A549 (cell line): Measurements from ENCODE around the gene CD109. TPM values are rescaled to one million over a fixed set of nuclear protein-coding genes. Genes with fewer than 3 reads are reported as not detected.

ENCODE experiments used
- ATAC-seq, 2 experiments: fragments of 200-7000 bp in 1 of 2; fragments of >200 bp in 1 of 2; cut with Nextera tagmentation in 1 of 2; cut with Tn5 transposase in 1 of 2; 3 replicates each; pipeline versions ENCODE4 v1.8.0 to v1.9.1; 2018 to 2020; ENCODE audit warnings: mild to moderate bottlenecking in 1 of 2, moderate library complexity in 1 of 2
- CTCF ChIA-PET: fragments of 300-600 bp; sonication (Branson Sonifier 250); formaldehyde crosslinking; extraction: SDS; loops from one replicate; lab custom pipeline; 2021; ENCODE audit warnings: antibody characterized with exemption, inconsistent platforms; lab: Yijun Ruan, JAX
- POLR2A ChIA-PET: fragments of 350-600 bp; formaldehyde crosslinking; extraction: SDS; loops from one replicate; lab custom pipeline; 2021; ENCODE audit warnings: antibody characterized with exemption, inconsistent platforms; lab: Yijun Ruan, JAX
- DNase-seq, 2 experiments: peaks; one replicate each; pipeline versions ENCODE4 v3.0.0 to v3.0.0-alpha.2; 2011 to 2016; ENCODE audit warnings: low read depth in 1 of 2, low spot score in 1 of 2
- FAIRE-seq: peaks from 2 replicates; lab custom pipeline; 2011; peaks lifted over from hg19 to GRCh38; lab: Jason Lieb, UNC
- H3K27ac ChIP-seq, 2 experiments: fragments of >200 bp; sonication (Bioruptor Twin); formaldehyde crosslinking; 3 replicates each; pipeline ENCODE4 v1.5.1; 2016 to 2017
- H3K4me1 ChIP-seq: fragments of >200 bp; sonication (Bioruptor Twin); formaldehyde crosslinking; 3 replicates; pipeline ENCODE4 v1.6.1; 2016
- H3K4me2 ChIP-seq: fragments of >200 bp; sonication (Bioruptor Twin); formaldehyde crosslinking; 3 replicates; pipeline ENCODE4 v1.6.1; 2016
- H3K4me3 ChIP-seq: fragments of >200 bp; sonication (Bioruptor Twin); formaldehyde crosslinking; 3 replicates; pipeline ENCODE4 v1.5.1; 2016
- H3K9me3 ChIP-seq: fragments of >200 bp; sonication (Bioruptor Twin); formaldehyde crosslinking; 3 replicates; pipeline ENCODE4 v1.6.1; 2016
- BCL3 ChIP-seq: fragments of >200 bp; sonication (Bioruptor Twin); formaldehyde crosslinking; IDR thresholded peaks from 3 replicates; pipeline ENCODE4 v1.6.1; 2016
- BHLHE40 ChIP-seq: IDR thresholded peaks from 2 replicates; pipeline ENCODE4 v1.6.1; 2012; ENCODE audit warnings: low read depth, low read length, inconsistent platforms
- EHF ChIP-seq: fragments of 250-450 bp; sonication (Bioruptor Pico); IDR thresholded peaks from 2 replicates; pipeline ENCODE4 v1.5.0; 2020; ENCODE audit warnings: mild to moderate bottlenecking
- ESRRA ChIP-seq: fragments of 150-350 bp; IDR thresholded peaks from 2 replicates; pipeline ENCODE4 v1.6.1; 2014; ENCODE audit warnings: mild to moderate bottlenecking, low read length, borderline replicate concordance
- FOSB ChIP-seq: fragments of 250-450 bp; sonication (Bioruptor Pico); IDR thresholded peaks from 2 replicates; pipeline ENCODE4 v1.5.0; 2020; ENCODE audit warnings: mild to moderate bottlenecking, moderate library complexity
- HDAC2 ChIP-seq: fragments of 200-600 bp; sonication (generic); IDR thresholded peaks from 2 replicates; pipeline ENCODE4 v1.6.1; 2016
- HEYL ChIP-seq: fragments of 250-450 bp; sonication (Bioruptor Pico); IDR thresholded peaks from 2 replicates; pipeline ENCODE4 v1.8.0; 2021; ENCODE audit warnings: mild to moderate bottlenecking, moderate library complexity
- HOXA7 ChIP-seq: fragments of 250-450 bp; sonication (Bioruptor Pico); IDR thresholded peaks from 2 replicates; pipeline ENCODE4 v1.5.0; 2020; ENCODE audit warnings: mild to moderate bottlenecking, moderate library complexity
- HOXB13 ChIP-seq: fragments of 250-450 bp; sonication (Bioruptor Pico); IDR thresholded peaks from 2 replicates; pipeline ENCODE4 v1.5.0; 2020; ENCODE audit warnings: low read depth, mild to moderate bottlenecking, moderate library complexity
- HOXB5 ChIP-seq: fragments of 250-450 bp; sonication (Bioruptor Pico); IDR thresholded peaks from 2 replicates; pipeline ENCODE4 v1.5.0; 2020; ENCODE audit warnings: mild to moderate bottlenecking, moderate library complexity
- JUNB ChIP-seq: fragments of >200 bp; sonication (Bioruptor Twin); formaldehyde crosslinking; IDR thresholded peaks from 2 replicates; pipeline ENCODE4 v1.6.1; 2016
- KDM5A ChIP-seq: fragments of 200-600 bp; sonication (generic); IDR thresholded peaks from 2 replicates; pipeline ENCODE4 v1.6.1; 2016; ENCODE audit warnings: antibody characterized with exemption, mild to moderate bottlenecking
- MYC ChIP-seq: IDR thresholded peaks from 2 replicates; pipeline ENCODE4 v1.6.1; 2012; ENCODE audit warnings: mild to moderate bottlenecking, inconsistent platforms, low read length, improper control_type of control experiment, borderline replicate concordance
- NFE2L2 ChIP-seq: fragments of 150-350 bp; conservative IDR thresholded peaks from 2 replicates; pipeline ENCODE4 v1.6.1; 2014; ENCODE audit warnings: low read length
- PBX3 ChIP-seq: IDR thresholded peaks from 2 replicates; pipeline ENCODE4 v1.6.1; 2012
- RARB ChIP-seq: fragments of 250-450 bp; sonication (Bioruptor Pico); IDR thresholded peaks from 2 replicates; pipeline ENCODE4 v1.8.0; 2021; ENCODE audit warnings: mild to moderate bottlenecking, moderate library complexity
- REST ChIP-seq: fragments of 200-600 bp; sonication (generic); IDR thresholded peaks from 2 replicates; pipeline ENCODE4 v1.6.1; 2016; ENCODE audit warnings: antibody characterized with exemption, mild to moderate bottlenecking, moderate library complexity
- TFCP2L1 ChIP-seq: fragments of 250-450 bp; sonication (Bioruptor Pico); IDR thresholded peaks from 2 replicates; pipeline ENCODE4 v1.5.0; 2021; ENCODE audit warnings: mild to moderate bottlenecking
- TP53 ChIP-seq: fragments of 250-450 bp; sonication (Bioruptor Pico); IDR thresholded peaks from 2 replicates; pipeline ENCODE4 v1.5.0; 2021; ENCODE audit warnings: mild to moderate bottlenecking, moderate library complexity
- ZFP36 ChIP-seq: fragments of 450-650 bp; IDR thresholded peaks from 2 replicates; pipeline ENCODE4 v1.6.1; 2014; ENCODE audit warnings: borderline replicate concordance; ENCODE audit not compliant: partially characterized antibody
- ZNF302 ChIP-seq: fragments of 250-450 bp; sonication (Bioruptor Pico); IDR thresholded peaks from 2 replicates; pipeline ENCODE4 v1.9.0; 2021; ENCODE audit warnings: inconsistent platforms, mild to moderate bottlenecking, moderate library complexity
- WGBS: methylation state at CpG from one replicate; pipeline ENCODE4 v1.1.6; 2017; ENCODE audit errors: missing lambda C conversion rate; 5-methylcytosine and 5-hydroxymethylcytosine counted together
- polyA plus RNA-seq, 4 experiments: library from polyadenylated mRNA; depleted of rRNA in 3 of 4; stranded (reverse); fragments of >200 nt; fragmentation: RNase III in 1 of 4; extraction: RNeasy Plus Mini Kit Qiagen cat#74134 plus additional on column Dnase treatment in 1 of 4; gene quantifications; 2 replicates in 3 of 4; 3 replicates in 1 of 4; pipeline ENCODE4 v1.2.3, GENCODE V29; 2011 to 2017
- TF ChIP-seq, protein P1 (sequence below): fragments of 250-450 bp; sonication (Bioruptor Pico); IDR thresholded peaks from 2 replicates; pipeline ENCODE4 v1.5.0; 2020; ENCODE audit warnings: low read depth, mild to moderate bottlenecking, moderate library complexity
- TF ChIP-seq, protein P2 (sequence below): fragments of 450-650 bp; IDR thresholded peaks from 2 replicates; pipeline ENCODE4 v1.6.1; 2014; ENCODE audit warnings: antibody characterized with exemption

Gene CD109
- polyA plus RNA-seq, 2 of the 4 experiments (the other 2 are of a cell fraction): 18.3 to 56.7 TPM

- no peak for TF ChIP-seq EHF
- TF ChIP-seq, protein P1, sequence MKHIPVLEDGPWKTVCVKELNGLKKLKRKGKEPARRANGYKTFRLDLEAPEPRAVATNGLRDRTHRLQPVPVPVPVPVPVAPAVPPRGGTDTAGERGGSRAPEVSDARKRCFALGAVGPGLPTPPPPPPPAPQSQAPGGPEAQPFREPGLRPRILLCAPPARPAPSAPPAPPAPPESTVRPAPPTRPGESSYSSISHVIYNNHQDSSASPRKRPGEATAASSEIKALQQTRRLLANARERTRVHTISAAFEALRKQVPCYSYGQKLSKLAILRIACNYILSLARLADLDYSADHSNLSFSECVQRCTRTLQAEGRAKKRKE (CRISPR knock-in tag): no peak
- no peak for TF ChIP-seq HEYL (CRISPR knock-in tag)
- no peak for TF ChIP-seq BHLHE40
- no peak for TF ChIP-seq HOXB5 (CRISPR knock-in tag)
- TF ChIP-seq BCL3: no peak
- TF ChIP-seq REST: no peak
- no peak for TF ChIP-seq HOXA7
- TF ChIP-seq TP53 (CRISPR knock-in tag): no peak
- TF ChIP-seq, protein P2, sequence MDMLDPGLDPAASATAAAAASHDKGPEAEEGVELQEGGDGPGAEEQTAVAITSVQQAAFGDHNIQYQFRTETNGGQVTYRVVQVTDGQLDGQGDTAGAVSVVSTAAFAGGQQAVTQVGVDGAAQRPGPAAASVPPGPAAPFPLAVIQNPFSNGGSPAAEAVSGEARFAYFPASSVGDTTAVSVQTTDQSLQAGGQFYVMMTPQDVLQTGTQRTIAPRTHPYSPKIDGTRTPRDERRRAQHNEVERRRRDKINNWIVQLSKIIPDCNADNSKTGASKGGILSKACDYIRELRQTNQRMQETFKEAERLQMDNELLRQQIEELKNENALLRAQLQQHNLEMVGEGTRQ: no peak
- TF ChIP-seq NFE2L2: no peak
- no peak for TF ChIP-seq HOXB13 (CRISPR knock-in tag)
- TF ChIP-seq KDM5A: no peak
- no peak for TF ChIP-seq ESRRA
Observed at GRCh38 chr6:73782911-73783310, 86.9 kb downstream of the CD109 start.

GRCh38 chr6:73784726-73785505 is 88.9 kb downstream of the CD109 start:
- ATAC-seq: no peak
- CTCF ChIA-PET: interaction anchor here (0.8 to 1.1 kb wide), 3 partner anchors 18 to 26 kb away, joined by 3 to 4 read pairs (median 3); no protein-coding TSS in a partner anchor
- POLR2A ChIA-PET: no interaction called here
- DNase-seq: no peak
- H3K4me3 ChIP-seq: no peak overlapping the region
- H3K9me3 ChIP-seq: no peaks in the 10 kb centered on the region
- TF ChIP-seq RARB (CRISPR knock-in tag) (no peak), PBX3 (no peak), JUNB (no peak), EHF (no peak), TP53 (CRISPR knock-in tag) (no peak), FOSB (CRISPR knock-in tag) (no peak), MYC (no peak), ZFP36 (no peak), ZNF302 (CRISPR knock-in tag) (no peak), HDAC2 (no peak), NFE2L2 (no peak), TFCP2L1 (no peak)
- TF ChIP-seq, protein P1 (CRISPR knock-in tag): no peak
- no peak overlapping the region for H3K27ac ChIP-seq
- WGBS: 94% methylated on average over 3 of the region's 3 CpGs
- no peak for FAIRE-seq
- no peaks in the 10 kb centered on the region for H3K4me1 ChIP-seq
- no peak overlapping the region for H3K4me2 ChIP-seq

More at GRCh38 chr6:73782911-73783310, 86.9 kb downstream of the CD109 start:
- Histone ChIP-seq H3K27ac (no peak overlapping the region), H3K9me3 (no peaks in the 10 kb centered on the region), H3K4me3 (no peak overlapping the region), H3K4me1 (no peaks in the 10 kb centered on the region), H3K4me2 (no peak overlapping the region)
- no peak for ATAC-seq
- ChIA-PET POLR2A (no interaction called here), CTCF (no interaction called here)
- DNase-seq: no peak
- FAIRE-seq: no peak
- 91% methylated on average over 1 of the region's 1 CpG for WGBS
